Effector CD8-positive, alpha-beta T cell (primary cell): ENCODE measurements around the gene ANGPT4.
"Not testable (repeated sequence)": the region's sequence is repeated elsewhere in the genome, so short reads cannot be mapped to it uniquely, and the experiment has no call there.

Experiments
- DNase-seq: peaks from one replicate; lab custom pipeline; 2025; lab: John Stamatoyannopoulos, UW

The ANGPT4 gene

GRCh38 chr20:844473-845225, 71.5 kb downstream of the ANGPT4 start:
- peak; percentile 89 for DNase-seq

- DNase-seq = no peak
These were observed 72.2 kb downstream of the ANGPT4 start for GRCh38 chr20:843912-844311.

- DNase-seq = no peak
These were observed 73.6 kb downstream of the ANGPT4 start for GRCh38 chr20:842547-842940.

GRCh38 chr20:841568-842546, 74.3 kb downstream of the ANGPT4 start:
- no peak for DNase-seq

GRCh38 chr20:840858-841567, 75.1 kb downstream of the ANGPT4 start:
- DNase-seq = no peak

- DNase-seq = no peak
These were observed 75.7 kb downstream of the ANGPT4 start for GRCh38 chr20:840503-840857.

- DNase-seq = no peak
These were observed 76.5 kb downstream of the ANGPT4 start for GRCh38 chr20:839626-840025.

GRCh38 chr20:839015-839414, 77.1 kb downstream of the ANGPT4 start:
- DNase-seq = no peak

- DNase-seq = no peak
These were observed 79.9 kb downstream of the ANGPT4 start for GRCh38 chr20:836190-836589.

- no peak for DNase-seq
These were observed 80.5 kb downstream of the ANGPT4 start for GRCh38 chr20:835608-836045.

- no peak for DNase-seq
These were observed 81.9 kb downstream of the ANGPT4 start for GRCh38 chr20:834151-834746.

GRCh38 chr20:833450-834150, 82.5 kb downstream of the ANGPT4 start, which contains the start of gene FAM110A:
FAM110A (plus strand) TSS chr20:833715; CDS start chr20:844805, 11,090 bp downstream.
- peak; percentile 92 for DNase-seq

GRCh38 chr20:833121-833449, 83.0 kb downstream of the ANGPT4 start:
- DNase-seq = no peak

GRCh38 chr20:831956-832355, 84.2 kb downstream of the ANGPT4 start:
- DNase-seq = no peak

- no peak for DNase-seq
These were observed 84.9 kb downstream of the ANGPT4 start for GRCh38 chr20:831251-831650.

- no peak for DNase-seq
These were observed 86.1 kb downstream of the ANGPT4 start for GRCh38 chr20:830011-830521.

GRCh38 chr20:829551-829950, 86.6 kb downstream of the ANGPT4 start:
- DNase-seq = no peak

- DNase-seq = no peak
These were observed 87.1 kb downstream of the ANGPT4 start for GRCh38 chr20:828987-829386.

GRCh38 chr20:827981-828380, 88.2 kb downstream of the ANGPT4 start:
- DNase-seq = not testable (repeated sequence)

GRCh38 chr20:826695-827323, 89.3 kb downstream of the ANGPT4 start:
- no peak for DNase-seq
